ENCODE results near the gene PRDM7.
"Not testable (repeated sequence)": the region's sequence is repeated elsewhere in the genome, so short reads cannot be mapped to it uniquely, and the experiment has no call there.

DNA sequence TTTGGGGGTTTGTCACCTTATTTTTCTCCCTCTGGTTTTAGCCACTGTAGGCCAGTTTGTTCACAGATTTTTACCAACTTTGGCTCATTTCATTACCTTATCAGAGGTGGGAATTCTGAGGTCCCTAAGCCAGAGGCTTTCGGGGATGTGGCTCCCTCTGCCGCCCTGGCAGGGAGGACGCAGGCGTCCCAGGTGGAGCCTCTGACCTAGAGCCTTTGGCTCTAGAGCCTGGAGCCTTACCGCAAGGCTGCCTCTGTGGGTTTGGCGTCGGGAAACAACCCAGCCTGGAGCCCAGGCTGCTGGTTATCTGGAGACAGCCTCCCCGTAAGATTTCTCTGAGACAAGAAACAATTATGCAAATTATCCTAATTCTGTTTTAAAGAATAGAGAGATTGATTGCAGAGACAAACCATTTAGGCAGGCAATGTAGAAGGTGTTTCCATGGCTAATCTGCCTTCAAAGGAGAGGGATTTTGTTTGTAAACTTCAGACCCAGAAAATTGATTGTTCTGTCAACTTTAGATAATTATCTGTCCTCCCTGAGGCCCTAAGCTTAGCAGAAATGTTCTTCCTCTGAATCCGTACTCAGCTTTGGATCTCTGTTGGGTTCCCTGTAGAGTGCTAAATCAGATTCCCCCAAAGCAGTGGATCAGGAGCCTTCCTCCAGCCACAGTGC, 20.0 kb upstream of the PRDM7 start:
- TF ChIP-seq CTCF, POLR2A (IDR thresholded peaks at IDR 0.05): not testable (repeated sequence)

All from adrenal gland (tissue), 5 donors.